K562 (cell line): ENCODE data around the gene NRG3. TPM values are rescaled to one million over a fixed set of nuclear protein-coding genes. Genes with fewer than 3 reads are reported as not detected.
A peak's percentile ranks its signal among the peaks of the same experiment; 100 is the strongest.

Experiments
- ATAC-seq: fragments of 200-7000 bp; cut with Tn5 transposase; 3 replicates; pipeline ENCODE4 v1.9.1; 2020; ENCODE audit warnings: moderate library complexity
- BruUV-seq: library from RNA; stranded (reverse); fragments of 400-500 nt; replicated peaks from 2 replicates; lab custom pipeline; 2021; lab: Mats Ljungman, UMichigan
- CTCF ChIA-PET: fragments of 300-600 bp; formaldehyde crosslinking; extraction: SDS; loops from one replicate; lab custom pipeline; 2021; ENCODE audit warnings: low intra/inter-chr PET ratio; lab: Yijun Ruan, JAX
- POLR2A ChIA-PET: fragments of 300-600, 350-650 bp; sonication (Branson Sonifier 250); formaldehyde crosslinking; extraction: SDS; loops from one replicate; lab custom pipeline; 2021; ENCODE audit warnings: antibody characterized with exemption, inconsistent platforms; lab: Yijun Ruan, JAX
- DNase-seq, 4 experiments: peaks; one replicate each; pipeline versions ENCODE4 v3.0.0 to v3.0.0-alpha.2; 2011 to 2018; ENCODE audit warnings: low spot score in 3 of 4, mixed read lengths in 3 of 4; ENCODE audit errors: extremely low read depth in 1 of 4
- FAIRE-seq: peaks from 2 replicates; lab custom pipeline; 2011; peaks lifted over from hg19 to GRCh38; lab: Jason Lieb, UNC
- H2AFZ ChIP-seq: 2 replicates; pipeline ENCODE4 v1.6.0; 2011; ENCODE audit warnings: low read depth, low read length, control low read depth, inconsistent platforms
- H3K27ac ChIP-seq: fragments of 200-600 bp; 3 replicates; pipeline ENCODE4 v1.8.0; 2011; ENCODE audit warnings: low read depth, mild to moderate bottlenecking, control low read depth, inconsistent platforms, low read length, moderate library complexity, mixed read lengths; ENCODE audit errors: extremely low read depth
- H3K27me3 ChIP-seq, 2 experiments: fragments of 300-600 bp in 1 of 2; 2 replicates in 1 of 2; 3 replicates in 1 of 2; pipeline versions ENCODE4 v1.6.0 to v1.8.0; 2011; ENCODE audit warnings: inconsistent platforms in 2 of 2, low read length in 2 of 2, mild to moderate bottlenecking in 1 of 2, mixed read lengths in 1 of 2, moderate library complexity in 1 of 2; ENCODE audit not compliant: control insufficient read depth in 2 of 2, insufficient read depth in 2 of 2
- H3K36me3 ChIP-seq: fragments of 300-600 bp; 3 replicates; pipeline ENCODE4 v1.8.0; 2011; ENCODE audit warnings: mild to moderate bottlenecking, low read length, inconsistent platforms; ENCODE audit not compliant: control insufficient read depth, insufficient read depth
- H3K4me1 ChIP-seq, 2 experiments: fragments of 200-600 bp in 1 of 2; replicated peaks in 1 of 2; 2 replicates in 1 of 2; 3 replicates in 1 of 2; pipeline versions ENCODE4 v1.5.1 to v1.8.0; 2011; ENCODE audit warnings: inconsistent platforms in 2 of 2, low read length in 2 of 2, mild to moderate bottlenecking in 1 of 2, mixed read lengths in 1 of 2, moderate library complexity in 1 of 2; ENCODE audit not compliant: control insufficient read depth in 2 of 2, insufficient read depth in 2 of 2
- H3K4me2 ChIP-seq: 2 replicates; pipeline ENCODE4 v1.6.1; 2011; ENCODE audit warnings: low read length, control low read depth, inconsistent platforms, mixed read lengths; ENCODE audit not compliant: insufficient read depth
- H3K4me3 ChIP-seq: fragments of 200-600 bp; sonication (generic), shearing (Covaris generic); 2 replicates; pipeline ENCODE4 v1.5.1; 2016; ENCODE audit warnings: control low read depth, inconsistent platforms
- H3K79me2 ChIP-seq: fragments of 200-600 bp; 3 replicates; pipeline ENCODE4 v1.8.0; 2011; ENCODE audit warnings: low read length, inconsistent platforms; ENCODE audit not compliant: control insufficient read depth, insufficient read depth
- H3K9ac ChIP-seq, 2 experiments: 2 replicates each; pipeline versions ENCODE4 v1.6.0 to v1.6.1; 2011; ENCODE audit warnings: low read depth in 2 of 2, low read length in 2 of 2, control low read depth in 1 of 2, inconsistent platforms in 1 of 2, mild to moderate bottlenecking in 1 of 2, mixed read lengths in 1 of 2; ENCODE audit not compliant: insufficient read depth in 1 of 2
- H3K9me1 ChIP-seq: one replicate; pipeline ENCODE4 v1.6.0; 2011; ENCODE audit warnings: inconsistent platforms, mild to moderate bottlenecking, low read length, moderate library complexity; ENCODE audit not compliant: control insufficient read depth, insufficient read depth
- H3K9me3 ChIP-seq: replicated peaks from 2 replicates; pipeline ENCODE4 v1.5.1; 2011; ENCODE audit warnings: low read depth, low read length, inconsistent platforms; ENCODE audit not compliant: control insufficient read depth, insufficient read depth
- H4K20me1 ChIP-seq: replicated peaks from 2 replicates; pipeline ENCODE4 v1.6.1; 2011; ENCODE audit warnings: low read length, inconsistent platforms, mixed read lengths; ENCODE audit not compliant: control insufficient read depth, insufficient read depth
- ADNP ChIP-seq: fragments of 200-800 bp; sonication (Bioruptor generic); IDR thresholded peaks from 2 replicates; pipeline ENCODE4 v1.6.1; 2016; ENCODE audit warnings: missing genetic modification characterization, missing compliant biosample characterization
- ATF3 ChIP-seq, 2 experiments: fragments of 450-650 bp in 1 of 2; sonication (generic) in 1 of 2; formaldehyde crosslinking in 1 of 2; IDR thresholded peaks in 1 of 2; conservative IDR thresholded peaks in 1 of 2; 2 replicates each; pipeline versions ENCODE4 v1.6.1 to v1.8.1; 2016 to 2023; ENCODE audit warnings: mild to moderate bottlenecking in 2 of 2, moderate library complexity in 2 of 2, inconsistent platforms in 1 of 2, missing genetic modification reagents in 1 of 2
- ATF7 ChIP-seq: fragments of 450-650 bp; IDR thresholded peaks from 2 replicates; pipeline ENCODE4 v1.7.1; 2014; ENCODE audit warnings: mild to moderate bottlenecking, moderate library complexity
- CEBPB ChIP-seq: fragments of 450-650 bp; IDR thresholded peaks from 2 replicates; pipeline ENCODE4 v1.6.1; 2016; ENCODE audit warnings: missing genetic modification characterization, missing compliant biosample characterization
- GTF2A2 ChIP-seq: IDR thresholded peaks from 2 replicates; pipeline ENCODE4 v1.6.1; 2016; ENCODE audit warnings: mild to moderate bottlenecking, missing genetic modification characterization, missing compliant biosample characterization
- JUND ChIP-seq, 2 experiments: IDR thresholded peaks; 2 replicates in 1 of 2; 3 replicates in 1 of 2; pipeline ENCODE4 v1.6.1; 2011; ENCODE audit warnings: borderline replicate concordance in 2 of 2, low read depth in 2 of 2, low read length in 2 of 2, improper control_type of control experiment in 1 of 2, missing biosample characterization in 1 of 2, missing genetic modification characterization in 1 of 2, missing genetic modification reagents in 1 of 2
- KDM5B ChIP-seq: fragments of 200-600 bp; sonication (generic); IDR thresholded peaks from 2 replicates; pipeline ENCODE4 v1.6.1; 2012; ENCODE audit warnings: low read depth, mild to moderate bottlenecking, moderate library complexity, low read length, control low read depth, inconsistent platforms; ENCODE audit not compliant: insufficient replicate concordance
- NFIX ChIP-seq: fragments of 250-450 bp; sonication (Bioruptor Pico); IDR thresholded peaks from 2 replicates; pipeline ENCODE4 v1.4.0; 2020; ENCODE audit warnings: low read depth, mild to moderate bottlenecking, moderate library complexity
- PCBP2 ChIP-seq: fragments of 200-400 bp; formaldehyde crosslinking; IDR thresholded peaks from 2 replicates; pipeline ENCODE4 v1.6.1; 2018; ENCODE audit warnings: low read length, low read depth, mild to moderate bottlenecking, moderate library complexity; ENCODE audit not compliant: poor library complexity, severe bottlenecking
- POLR2A ChIP-seq: fragments of 450-650 bp; conservative IDR thresholded peaks from 2 replicates; pipeline ENCODE4 v1.6.1; 2016
- PTRF ChIP-seq: fragments of 450-650 bp; IDR thresholded peaks from 2 replicates; pipeline ENCODE4 v1.6.1; 2016; ENCODE audit warnings: mild to moderate bottlenecking, missing genetic modification characterization, missing compliant biosample characterization
- RCOR1 ChIP-seq, 2 experiments: IDR thresholded peaks; 2 replicates each; pipeline ENCODE4 v1.6.1; 2012; ENCODE audit warnings: low read depth in 2 of 2, low read length in 2 of 2, borderline replicate concordance in 1 of 2, improper control_type of control experiment in 1 of 2
- RNF2 ChIP-seq: sonication (generic); IDR thresholded peaks from 2 replicates; pipeline ENCODE4 v1.6.1; 2016
- ZKSCAN1 ChIP-seq: fragments of 150-350 bp; IDR thresholded peaks from 2 replicates; pipeline ENCODE4 v1.6.1; 2016; ENCODE audit warnings: low read depth, low read length
- ZNF212 ChIP-seq: fragments of 450-650 bp; formaldehyde crosslinking; IDR thresholded peaks from 2 replicates; pipeline ENCODE4 v1.4.0; 2020; ENCODE audit warnings: mild to moderate bottlenecking
- WGBS: fragments of 100-300 bp; shearing (Covaris generic); methylation state at CpG from one replicate; pipeline ENCODE4 v1.1.6; 2016; ENCODE audit warnings: low coverage, mixed read lengths; ENCODE audit not compliant: insufficient coverage; ENCODE audit errors: missing lambda C conversion rate; 5-methylcytosine and 5-hydroxymethylcytosine counted together
- in situ Hi-C: fragments of 300-500 bp; cut with MboI; formaldehyde crosslinking; loops from 4 replicates; pipeline ENCODE4 v1.15.0; 2018; ENCODE audit warnings: inconsistent platforms, mixed read lengths
- intact Hi-C: fragments of 100-400 bp; cut with micrococcal nuclease; formaldehyde crosslinking; loops from 2 replicates; pipeline ENCODE4 v1.14.2; 2022
- polyA plus RNA-seq, 8 experiments: library from polyadenylated mRNA; depleted of rRNA in 4 of 8; stranded (reverse) in 5 of 8; unstranded in 3 of 8; fragments of >200 nt; fragmentation: Nextera tagmentation in 2 of 8; fragmentation: Illumina TruSeq in 1 of 8; extraction: Ambion mirVana in 2 of 8; extraction: Trizol in 1 of 8; gene quantifications; 2 replicates each; pipeline versions ENCODE4 v1.2.1 to v1.2.3, GENCODE V29; 2011 to 2014; ENCODE audit warnings: inconsistent platforms in 1 of 8, missing spikeins in 1 of 8
- total RNA-seq, 7 experiments: library from RNA; depleted of rRNA in 6 of 7; stranded (reverse); fragments of >200 nt in 6 of 7; fragmentation: Illumina TruSeq in 2 of 7; extraction: Trizol in 2 of 7; gene quantifications; 2 replicates each; pipeline versions ENCODE4 v1.2.1 to v1.2.3, GENCODE V29; 2011 to 2021; ENCODE audit warnings: low replicate concordance in 1 of 7
- TF ChIP-seq, protein P1 (sequence below): IDR thresholded peaks from 3 replicates; pipeline ENCODE4 v1.6.1; 2011; ENCODE audit warnings: borderline replicate concordance, mild to moderate bottlenecking, moderate library complexity; ENCODE audit not compliant: insufficient read length; ENCODE audit errors: extremely low read depth

Gene NRG3
- total and polyA plus RNA-seq, 9 of the 15 experiments (the other 6 are each of a cell fraction or from before 2014, with no cell fraction given): not detected

GRCh38 chr10:82191653-82192052, 316.7 kb downstream of the NRG3 start (continued):
- TF ChIP-seq KDM5B (no peak), RNF2 (no peak)

- BruUV-seq: no TSS peak
- H3K4me2 ChIP-seq: no peak overlapping the region
- CTCF ChIA-PET: no interaction called here
- POLR2A ChIA-PET: no interaction called here
- no peak overlapping the region for H3K4me3 ChIP-seq
- no peak overlapping the region for H3K9ac ChIP-seq
- DNase-seq (no peak), FAIRE-seq (no peak), ATAC-seq (no peak)
- no peaks in the 10 kb centered on the region for H3K27me3 ChIP-seq
- H3K79me2 ChIP-seq: no peaks in the 10 kb centered on the region
- no peaks in the 10 kb centered on the region for H3K36me3 ChIP-seq
- H3K27ac ChIP-seq: no peak overlapping the region
- no peaks in the 10 kb centered on the region; the same call in none of the 2 replicates for H3K9me3 ChIP-seq
- no peaks in the 10 kb centered on the region for H3K4me1 ChIP-seq
- intact Hi-C loops (no loop called here), in situ Hi-C loops (no loop called here)
- no peak overlapping the region for H2AFZ ChIP-seq
- no peaks in the 10 kb centered on the region for H4K20me1 ChIP-seq
- H3K9me1 ChIP-seq: no peaks in the 10 kb centered on the region
- 3% methylated on average over 2 of the region's 2 CpGs for WGBS
- peak; percentile 66 for TF ChIP-seq ATF3 (IDR thresholded peaks at IDR 0.05)
- no peak for TF ChIP-seq ATF3 (CRISPR knock-in tag; conservative IDR thresholded peaks at IDR 0.05)
- no peak for TF ChIP-seq ZKSCAN1
- TF ChIP-seq PCBP2: no peak
- no peak for TF ChIP-seq ZNF212 (CRISPR knock-in tag)
- TF ChIP-seq CEBPB (tag): no peak
- 0 out of 2 replicates have a peak, but pooled peaks have one; percentile 9 for TF ChIP-seq JUND (IDR thresholded peaks at IDR 0.05; ENCODE audit: borderline replicate concordance, low read depth, low read length)
- TF ChIP-seq JUND (tag; IDR thresholded peaks at IDR 0.05; ENCODE audit: borderline replicate concordance, low read depth, low read length): peak; percentile 30; the same call in 1 of the 3 replicates
- no peak for TF ChIP-seq NFIX (CRISPR knock-in tag)
- TF ChIP-seq POLR2A: no peak
- TF ChIP-seq ATF7: peak; percentile 28; the same call in 1 of the 2 replicates
- TF ChIP-seq, protein P1, sequence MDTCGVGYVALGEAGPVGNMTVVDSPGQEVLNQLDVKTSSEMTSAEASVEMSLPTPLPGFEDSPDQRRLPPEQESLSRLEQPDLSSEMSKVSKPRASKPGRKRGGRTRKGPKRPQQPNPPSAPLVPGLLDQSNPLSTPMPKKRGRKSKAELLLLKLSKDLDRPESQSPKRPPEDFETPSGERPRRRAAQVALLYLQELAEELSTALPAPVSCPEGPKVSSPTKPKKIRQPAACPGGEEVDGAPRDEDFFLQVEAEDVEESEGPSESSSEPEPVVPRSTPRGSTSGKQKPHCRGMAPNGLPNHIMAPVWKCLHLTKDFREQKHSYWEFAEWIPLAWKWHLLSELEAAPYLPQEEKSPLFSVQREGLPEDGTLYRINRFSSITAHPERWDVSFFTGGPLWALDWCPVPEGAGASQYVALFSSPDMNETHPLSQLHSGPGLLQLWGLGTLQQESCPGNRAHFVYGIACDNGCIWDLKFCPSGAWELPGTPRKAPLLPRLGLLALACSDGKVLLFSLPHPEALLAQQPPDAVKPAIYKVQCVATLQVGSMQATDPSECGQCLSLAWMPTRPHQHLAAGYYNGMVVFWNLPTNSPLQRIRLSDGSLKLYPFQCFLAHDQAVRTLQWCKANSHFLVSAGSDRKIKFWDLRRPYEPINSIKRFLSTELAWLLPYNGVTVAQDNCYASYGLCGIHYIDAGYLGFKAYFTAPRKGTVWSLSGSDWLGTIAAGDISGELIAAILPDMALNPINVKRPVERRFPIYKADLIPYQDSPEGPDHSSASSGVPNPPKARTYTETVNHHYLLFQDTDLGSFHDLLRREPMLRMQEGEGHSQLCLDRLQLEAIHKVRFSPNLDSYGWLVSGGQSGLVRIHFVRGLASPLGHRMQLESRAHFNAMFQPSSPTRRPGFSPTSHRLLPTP: no peak
- TF ChIP-seq RCOR1 (IDR thresholded peaks at IDR 0.05; ENCODE audit: borderline replicate concordance in 1 of 2, low read depth in 2 of 2, low read length in 2 of 2): no peak
- TF ChIP-seq PTRF (tag): no peak
- TF ChIP-seq GTF2A2 (tag): no peak
- TF ChIP-seq ADNP (tag): no peak
These were observed 317.7 kb downstream of the NRG3 start for GRCh38 chr10:82192665-82193064.
